Naive thymus-derived CD4-positive, alpha-beta T cell (primary cell): ENCODE measurements around the gene NRN1L. TPM values are rescaled to one million over a fixed set of nuclear protein-coding genes. Genes with fewer than 3 reads are reported as not detected.

Experiments used
- ATAC-seq: fragments of 150-1000 bp; cut with Tn5 transposase; 2 replicates; pipeline ENCODE4 v1.10.0; 2021; ENCODE audit warnings: mild to moderate bottlenecking, moderate library complexity
- CTCF ChIA-PET: fragments of 350-600 bp; sonication (Branson Sonifier 250); formaldehyde crosslinking; loops from one replicate; lab custom pipeline; 2021; ENCODE audit warnings: antibody characterized with exemption; lab: Charles Lee
- POLR2A ChIA-PET: fragments of 350-600 bp; sonication (Branson Sonifier 250); formaldehyde crosslinking; loops from one replicate; lab custom pipeline; 2021; ENCODE audit warnings: antibody characterized with exemption, inconsistent platforms; lab: Charles Lee
- DNase-seq, 9 donors: peaks; one replicate each; pipeline versions ENCODE4 v3.0.0 to v3.0.0-alpha.2; 2020 to 2022; ENCODE audit warnings: mixed read lengths in 1 of 9
- H3K27ac ChIP-seq: one replicate; pipeline ENCODE4 v1.7.0; 2013; ENCODE audit warnings: mild to moderate bottlenecking, low read depth, low read length, moderate library complexity
- H3K27me3 ChIP-seq, 2 donors: one replicate each; pipeline ENCODE4 v1.7.0; 2013; ENCODE audit warnings: low read length in 2 of 2, mild to moderate bottlenecking in 2 of 2, moderate library complexity in 2 of 2; ENCODE audit not compliant: control insufficient read depth in 2 of 2, insufficient read depth in 2 of 2
- H3K36me3 ChIP-seq, 3 experiments: 1 replicate in 2 of 3; 2 replicates in 1 of 3; pipeline ENCODE4 v1.7.0; 2013; ENCODE audit warnings: low read length in 3 of 3, mild to moderate bottlenecking in 3 of 3, moderate library complexity in 1 of 3; ENCODE audit not compliant: insufficient read depth in 3 of 3, control insufficient read depth in 2 of 3
- H3K4me1 ChIP-seq, 2 donors: one replicate each; pipeline ENCODE4 v1.7.0; 2013; ENCODE audit warnings: low read length in 2 of 2, mild to moderate bottlenecking in 2 of 2, moderate library complexity in 1 of 2; ENCODE audit not compliant: control insufficient read depth in 2 of 2, insufficient read depth in 2 of 2
- H3K4me3 ChIP-seq: 2 replicates; pipeline ENCODE4 v1.7.0; 2013; ENCODE audit warnings: mild to moderate bottlenecking, low read length
- H3K9me3 ChIP-seq, 3 experiments: 1 replicate in 2 of 3; 2 replicates in 1 of 3; pipeline ENCODE4 v1.7.0; 2013; ENCODE audit warnings: low read length in 3 of 3; ENCODE audit not compliant: control insufficient read depth in 2 of 3
- H3K27ac Mint-ChIP-seq, 9 donors: one replicate each; pipeline ENCODE4 v1.8.0; 2020 to 2022; ENCODE audit warnings: mixed read lengths in 9 of 9, mild to moderate bottlenecking in 8 of 9, moderate library complexity in 5 of 9, inconsistent platforms in 2 of 9
- H3K27me3 Mint-ChIP-seq, 5 donors: one replicate each; pipeline ENCODE4 v1.8.0; 2021 to 2022; ENCODE audit warnings: mixed read lengths in 5 of 5, mild to moderate bottlenecking in 1 of 5
- H3K36me3 Mint-ChIP-seq, 5 donors: one replicate each; pipeline ENCODE4 v1.8.0; 2020 to 2022; ENCODE audit warnings: mixed read lengths in 5 of 5, mild to moderate bottlenecking in 3 of 5, inconsistent platforms in 1 of 5
- H3K4me1 Mint-ChIP-seq, 7 donors: one replicate each; pipeline ENCODE4 v1.8.0; 2020 to 2022; ENCODE audit warnings: mixed read lengths in 7 of 7, mild to moderate bottlenecking in 3 of 7, inconsistent platforms in 1 of 7
- H3K4me3 Mint-ChIP-seq, 10 donors: one replicate each; pipeline ENCODE4 v1.8.0; 2020 to 2022; ENCODE audit warnings: mild to moderate bottlenecking in 10 of 10, mixed read lengths in 10 of 10, moderate library complexity in 6 of 10, inconsistent platforms in 2 of 10
- H3K9me3 Mint-ChIP-seq, 11 donors: one replicate each; pipeline ENCODE4 v1.8.0; 2020 to 2022; ENCODE audit warnings: mixed read lengths in 11 of 11, mild to moderate bottlenecking in 4 of 11, inconsistent platforms in 1 of 11, moderate library complexity in 1 of 11
- intact Hi-C, 2 donors: fragments of 100-400 bp; cut with micrococcal nuclease; formaldehyde crosslinking; loops; one replicate each; pipeline ENCODE4 v1.15.1; 2023
- polyA plus RNA-seq, 2 donors: library from polyadenylated mRNA; unstranded; fragments of 300-500 nt; fragmentation: Illumina TruSeq; gene quantifications; one replicate each; pipeline ENCODE4 v1.2.3, GENCODE V29; 2021
- total RNA-seq, 6 experiments: library from RNA in 5 of 6; stranded (reverse) in 5 of 6; gene quantifications; 1 replicate in 5 of 6; 2 replicates in 1 of 6; pipeline ENCODE4 v1.2.3 and lab custom pipeline; 2021 to 2026

NRN1L gene
- total and polyA plus RNA-seq, 7 experiments from 2014 or later = 1.1 to 6.4 (median 3.2) TPM; not detected in 2

GRCh38 chr16:67856927-67857546 lies 27.6 kb upstream of the NRN1L start:
- no peak overlapping the region for H3K4me3 Mint-ChIP-seq
- H3K36me3 Mint-ChIP-seq = peaks cover 0 to 5% (median 0%) of the 10 kb centered on the region in 5 donors

GRCh38 chr16:67857547-67858233 lies 27.0 kb upstream of the NRN1L start:
- ChIA-PET POLR2A (interaction anchor here (0.6 kb wide), 1 partner anchor 9 kb away, joined by 4 read pairs; no protein-coding TSS in a partner anchor), CTCF (no interaction called here)
- H3K36me3 Mint-ChIP-seq = peaks cover 0 to 5% (median 0%) of the 10 kb centered on the region in 5 donors
- H3K27ac Mint-ChIP-seq = peak overlapping the region in 7 of 9 donors; percentile 8 to 74 (median 34)
- Histone ChIP-seq H3K4me1 (peaks cover 0 to 7% of the 10 kb centered on the region in 2 donors), H3K36me3 (peaks cover 0 to 30% (median 0%) of the 10 kb centered on the region in 3 experiments), H3K27ac (no peak overlapping the region), H3K27me3 (no peaks in the 10 kb centered on the region), H3K9me3 (no peaks in the 10 kb centered on the region), H3K4me3 (no peak overlapping the region)
- H3K9me3 Mint-ChIP-seq = no peaks in the 10 kb centered on the region
- ATAC-seq (peak; percentile 78), DNase-seq (no peak)
- H3K27me3 Mint-ChIP-seq = no peaks in the 10 kb centered on the region
- H3K4me1 Mint-ChIP-seq = peaks cover 21 to 47% (median 37%) of the 10 kb centered on the region in 7 donors
- H3K4me3 Mint-ChIP-seq = no peak overlapping the region
- intact Hi-C loops = no loop called here

More at GRCh38 chr16:67856927-67857546, 27.6 kb upstream of the NRN1L start:
- peaks cover 18 to 43% (median 37%) of the 10 kb centered on the region in 7 donors for H3K4me1 Mint-ChIP-seq
- ATAC-seq (no peak), DNase-seq (no peak)
- ChIA-PET POLR2A (interaction anchor here (0.6 to 0.7 kb wide), 2 partner anchors 8 to 37 kb away, joined by 3 to 4 read pairs; no protein-coding TSS in a partner anchor), CTCF (interaction anchor here (1.0 kb wide), 1 partner anchor 9 kb away, joined by 4 read pairs; no protein-coding TSS in a partner anchor)
- Histone ChIP-seq H3K27me3 (no peaks in the 10 kb centered on the region), H3K9me3 (no peaks in the 10 kb centered on the region), H3K27ac (no peak overlapping the region), H3K4me1 (peaks cover 0 to 7% of the 10 kb centered on the region in 2 donors), H3K36me3 (peaks cover 0 to 24% (median 0%) of the 10 kb centered on the region in 3 experiments), H3K4me3 (no peak overlapping the region)
- intact Hi-C loops = no loop called here
- peak overlapping the region in 8 of 9 donors; percentile 21 to 74 (median 33) for H3K27ac Mint-ChIP-seq
- no peaks in the 10 kb centered on the region for H3K27me3 Mint-ChIP-seq
- no peaks in the 10 kb centered on the region for H3K9me3 Mint-ChIP-seq

- no peak overlapping the region for H3K4me3 Mint-ChIP-seq
- H3K4me1 ChIP-seq = peaks cover 0 to 7% of the 10 kb centered on the region in 2 donors
- H3K36me3 ChIP-seq = peaks cover 0 to 37% (median 0%) of the 10 kb centered on the region in 3 experiments
- intact Hi-C loops = no loop called here
- ATAC-seq = peak; percentile 11
- H3K9me3 ChIP-seq = no peaks in the 10 kb centered on the region
- no peak overlapping the region for H3K27ac ChIP-seq
- H3K36me3 Mint-ChIP-seq = peaks cover 0 to 5% (median 0%) of the 10 kb centered on the region in 5 donors
- POLR2A ChIA-PET = interaction anchor here (0.7 kb wide), 1 partner anchor 33 kb away, joined by 3 read pairs; no protein-coding TSS in a partner anchor
- no peak overlapping the region for H3K4me3 ChIP-seq
- peaks cover 23 to 47% (median 37%) of the 10 kb centered on the region in 7 donors for H3K4me1 Mint-ChIP-seq
- no peaks in the 10 kb centered on the region for H3K9me3 Mint-ChIP-seq
- no peaks in the 10 kb centered on the region for H3K27me3 Mint-ChIP-seq
- H3K27ac Mint-ChIP-seq = peak overlapping the region in 7 of 9 donors; percentile 19 to 74 (median 56)
- H3K27me3 ChIP-seq = no peaks in the 10 kb centered on the region
- no peak for DNase-seq
- CTCF ChIA-PET = no interaction called here
These were observed 26.2 kb upstream of the NRN1L start for GRCh38 chr16:67858500-67858899.

- ATAC-seq (no peak), DNase-seq (no peak)
- H3K9me3 ChIP-seq = no peaks in the 10 kb centered on the region
- H3K36me3 ChIP-seq = peaks cover 0 to 37% (median 0%) of the 10 kb centered on the region in 3 experiments
- POLR2A ChIA-PET = interaction anchor here (0.6 to 0.9 kb wide), 2 partner anchors 17 to 76 kb away, joined by 3 to 5 read pairs; partner anchors contain the start of gene PSMB10
- H3K4me1 ChIP-seq = peaks cover 0 to 7% of the 10 kb centered on the region in 2 donors
- peaks cover 0 to 5% (median 0%) of the 10 kb centered on the region in 5 donors for H3K36me3 Mint-ChIP-seq
- H3K4me1 Mint-ChIP-seq = peaks cover 18 to 40% (median 27%) of the 10 kb centered on the region in 7 donors
- no peak overlapping the region for H3K4me3 Mint-ChIP-seq
- no peaks in the 10 kb centered on the region for H3K9me3 Mint-ChIP-seq
- no peak overlapping the region for H3K27ac ChIP-seq
- no peaks in the 10 kb centered on the region for H3K27me3 Mint-ChIP-seq
- CTCF ChIA-PET = interaction anchor here (1.1 kb wide), 1 partner anchor 44 kb away, joined by 4 read pairs; no protein-coding TSS in a partner anchor
- no peak overlapping the region for H3K4me3 ChIP-seq
- intact Hi-C loops = no loop called here
- peak overlapping the region in 4 of 9 donors; percentile 38 to 62 (median 44) for H3K27ac Mint-ChIP-seq
- no peaks in the 10 kb centered on the region for H3K27me3 ChIP-seq
These were observed 23.9 kb upstream of the NRN1L start for GRCh38 chr16:67860589-67861398.

- no peaks in the 10 kb centered on the region for H3K9me3 ChIP-seq
- peaks cover 0 to 40% (median 0%) of the 10 kb centered on the region in 3 experiments for H3K36me3 ChIP-seq
- no peaks in the 10 kb centered on the region for H3K9me3 Mint-ChIP-seq
- peak overlapping the region in 1 of 10 donors; percentile 69 for H3K4me3 Mint-ChIP-seq
- H3K36me3 Mint-ChIP-seq = peaks cover 0 to 6% (median 0%) of the 10 kb centered on the region in 5 donors
- intact Hi-C loops = no loop called here
- H3K27ac Mint-ChIP-seq = peak overlapping the region in 3 of 9 donors; percentile 6 to 78 (median 44)
- no peak overlapping the region for H3K4me3 ChIP-seq
- CTCF ChIA-PET = interaction anchor here (0.8 kb wide), 1 partner anchor 77 kb away, joined by 3 read pairs; no protein-coding TSS in a partner anchor
- H3K27me3 Mint-ChIP-seq = no peaks in the 10 kb centered on the region
- DNase-seq (no peak), ATAC-seq (no peak)
- no peaks in the 10 kb centered on the region for H3K27me3 ChIP-seq
- H3K4me1 ChIP-seq = peaks cover 0 to 7% of the 10 kb centered on the region in 2 donors
- peaks cover 18 to 37% (median 26%) of the 10 kb centered on the region in 7 donors for H3K4me1 Mint-ChIP-seq
- POLR2A ChIA-PET = interaction anchor here (0.6 to 1.8 kb wide), 2 partner anchors 19 to 1315 kb away, joined by 3 to 5 read pairs; no protein-coding TSS in a partner anchor
- H3K27ac ChIP-seq = no peak overlapping the region
These were observed 22.8 kb upstream of the NRN1L start for GRCh38 chr16:67861877-67862276.
